OCI-LY7 (cell line): Measurements from ENCODE around the gene NODAL. TPM values are rescaled to one million over a fixed set of nuclear protein-coding genes. Genes with fewer than 3 reads are reported as not detected.

Experiments used
- BruUV-seq: library from RNA; stranded (reverse); fragments of 400-500 nt; replicated peaks from 2 replicates; lab custom pipeline; 2021; lab: Mats Ljungman, UMichigan
- CTCF ChIA-PET: fragments of 300-600 bp; sonication (Branson Sonifier 250); formaldehyde crosslinking; loops from one replicate; lab custom pipeline; 2022; ENCODE audit warnings: antibody characterized with exemption; ENCODE audit not compliant: unreplicated experiment; lab: Charles Lee
- POLR2A ChIA-PET: fragments of 300-600 bp; sonication (Branson Sonifier 250); formaldehyde crosslinking; loops from one replicate; lab custom pipeline; 2022; ENCODE audit warnings: antibody characterized with exemption; lab: Charles Lee
- DNase-seq: peaks from one replicate; pipeline ENCODE4 v3.0.0-alpha.2; 2015; ENCODE audit warnings: low spot score
- H2AFZ ChIP-seq: fragments of 200-600 bp; sonication (generic), shearing (Covaris generic); 2 replicates; pipeline ENCODE4 v1.6.1; 2014; ENCODE audit warnings: mild to moderate bottlenecking, antibody characterized with exemption, low read length, moderate library complexity
- H3K27ac ChIP-seq: fragments of 200-600 bp; sonication (generic); 2 replicates; pipeline ENCODE4 v1.5.1; 2014; ENCODE audit warnings: mixed run types, low read depth, mild to moderate bottlenecking, moderate library complexity, low read length, inconsistent platforms; ENCODE audit not compliant: poor library complexity, severe bottlenecking
- H3K36me3 ChIP-seq: fragments of 200-600 bp; sonication (generic); 2 replicates; pipeline ENCODE4 v1.6.1; 2014; ENCODE audit warnings: mild to moderate bottlenecking, antibody characterized with exemption, low read length, moderate library complexity, mixed read lengths; ENCODE audit not compliant: insufficient read depth
- H3K4me1 ChIP-seq: fragments of 200-600 bp; sonication (generic); 2 replicates; pipeline ENCODE4 v1.5.1; 2014; ENCODE audit warnings: mild to moderate bottlenecking, low read length; ENCODE audit not compliant: insufficient read depth, poor library complexity, severe bottlenecking
- H3K4me2 ChIP-seq: fragments of 200-600 bp; sonication (generic); 2 replicates; pipeline ENCODE4 v1.6.1; 2014; ENCODE audit warnings: mild to moderate bottlenecking, low read length
- H3K4me3 ChIP-seq: fragments of 200-600 bp; sonication (generic); 2 replicates; pipeline ENCODE4 v1.5.1; 2014; ENCODE audit warnings: mild to moderate bottlenecking, low read depth, low read length; ENCODE audit not compliant: poor library complexity, severe bottlenecking
- H3K79me2 ChIP-seq: fragments of 200-600 bp; sonication (generic); 2 replicates; pipeline ENCODE4 v1.6.1; 2016; ENCODE audit warnings: low read depth, mild to moderate bottlenecking, low read length, moderate library complexity, mixed read lengths; ENCODE audit not compliant: insufficient read depth
- H3K9me2 ChIP-seq: fragments of 200-600 bp; sonication (generic); 2 replicates; pipeline ENCODE4 v1.6.1; 2016; ENCODE audit warnings: mild to moderate bottlenecking, low read length, mixed read lengths; ENCODE audit not compliant: insufficient read depth
- H3K9me3 ChIP-seq: fragments of 200-600 bp; sonication (generic); 2 replicates; pipeline ENCODE4 v1.6.1; 2014; ENCODE audit warnings: mild to moderate bottlenecking, mixed run types, low read length, mixed read lengths
- H4K20me1 ChIP-seq: fragments of 200-600 bp; sonication (generic); 2 replicates; pipeline ENCODE4 v1.6.1; 2014; ENCODE audit warnings: mild to moderate bottlenecking, antibody characterized with exemption, low read length, moderate library complexity, mixed read lengths; ENCODE audit not compliant: insufficient read depth
- CTCF ChIP-seq: fragments of 200-600 bp; sonication (generic); conservative IDR thresholded peaks from 2 replicates; pipeline ENCODE4 v1.5.1; 2014; ENCODE audit warnings: mild to moderate bottlenecking, antibody characterized with exemption, low read length, moderate library complexity, mixed read lengths
- EZH2phosphoT487 ChIP-seq: fragments of 200-600 bp; sonication (generic); IDR thresholded peaks from 2 replicates; pipeline ENCODE4 v1.6.1; 2018; ENCODE audit warnings: low read depth, borderline replicate concordance, mild to moderate bottlenecking, mixed run types, antibody characterized with exemption, low read length, moderate library complexity, mixed read lengths
- intact Hi-C: fragments of 100-400 bp; cut with micrococcal nuclease; formaldehyde crosslinking; loops from one replicate; pipeline ENCODE4 v1.10.0; 2022; ENCODE audit not compliant: unreplicated experiment
- total RNA-seq, 2 experiments: library from RNA; depleted of rRNA in 1 of 2; stranded (reverse); fragments of >200 nt in 1 of 2; shearing (Covaris generic) in 1 of 2; gene quantifications; 2 replicates each; pipeline ENCODE4 v1.2.3, GENCODE V29; 2014 to 2022

Gene NODAL
- total RNA-seq, 2 experiments from 2014 or later = not detected

DNA sequence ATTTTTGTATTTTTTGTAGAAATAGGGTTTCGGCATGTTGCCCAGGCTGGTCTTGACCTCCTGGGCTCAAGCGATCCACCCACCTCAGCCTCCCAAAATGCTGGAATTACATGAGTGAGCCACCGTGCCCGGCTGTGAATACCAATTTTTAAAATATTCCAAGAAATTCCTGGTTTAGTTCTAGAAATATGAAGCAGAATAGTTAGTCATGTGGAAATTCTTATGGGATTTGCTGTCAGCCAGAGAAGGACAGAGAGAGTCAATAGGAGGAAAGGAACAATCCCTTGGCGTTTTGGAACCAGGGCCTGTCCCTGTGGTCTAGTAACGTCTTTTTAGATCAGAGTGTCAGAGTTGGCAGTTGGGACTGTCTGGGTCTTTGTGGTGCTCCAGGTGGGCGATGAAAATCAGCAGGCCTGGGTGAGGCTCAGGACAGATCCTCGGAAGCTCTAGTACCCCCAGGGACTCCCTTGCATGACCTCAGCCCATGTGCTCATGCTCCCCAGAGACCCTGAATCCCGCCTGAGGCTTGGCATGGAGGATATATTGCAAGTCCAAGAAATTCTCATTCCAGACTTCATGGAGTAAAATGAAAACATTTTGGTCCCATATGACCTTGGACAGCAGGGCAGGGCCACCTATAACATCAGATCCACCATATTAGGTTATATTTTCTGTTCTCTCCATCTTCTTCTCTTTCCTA, 7.8 kb downstream of the NODAL start:
- H3K9me2 ChIP-seq = no peaks in the 10 kb centered on the region
- ChIA-PET POLR2A (interaction anchor here (0.8 to 1.1 kb wide), 2 partner anchors 21 to 28 kb away, joined by 3 read pairs; no protein-coding TSS in a partner anchor), CTCF (no interaction called here)
- no peak overlapping the region for H3K27ac ChIP-seq
- no peaks in the 10 kb centered on the region for H3K4me1 ChIP-seq
- BruUV-seq = no TSS peak
- no peak for TF ChIP-seq CTCF
- no peak for TF ChIP-seq EZH2phosphoT487
- H2AFZ ChIP-seq = no peak overlapping the region
- no peak overlapping the region for H3K4me2 ChIP-seq
- no peaks in the 10 kb centered on the region for H4K20me1 ChIP-seq
- intact Hi-C loops = no loop called here
- H3K36me3 ChIP-seq = peaks cover 16% of the 10 kb centered on the region
- H3K9me3 ChIP-seq = no peaks in the 10 kb centered on the region
- H3K4me3 ChIP-seq = no peak overlapping the region
- H3K79me2 ChIP-seq = no peaks in the 10 kb centered on the region
- DNase-seq = no peak

DNA sequence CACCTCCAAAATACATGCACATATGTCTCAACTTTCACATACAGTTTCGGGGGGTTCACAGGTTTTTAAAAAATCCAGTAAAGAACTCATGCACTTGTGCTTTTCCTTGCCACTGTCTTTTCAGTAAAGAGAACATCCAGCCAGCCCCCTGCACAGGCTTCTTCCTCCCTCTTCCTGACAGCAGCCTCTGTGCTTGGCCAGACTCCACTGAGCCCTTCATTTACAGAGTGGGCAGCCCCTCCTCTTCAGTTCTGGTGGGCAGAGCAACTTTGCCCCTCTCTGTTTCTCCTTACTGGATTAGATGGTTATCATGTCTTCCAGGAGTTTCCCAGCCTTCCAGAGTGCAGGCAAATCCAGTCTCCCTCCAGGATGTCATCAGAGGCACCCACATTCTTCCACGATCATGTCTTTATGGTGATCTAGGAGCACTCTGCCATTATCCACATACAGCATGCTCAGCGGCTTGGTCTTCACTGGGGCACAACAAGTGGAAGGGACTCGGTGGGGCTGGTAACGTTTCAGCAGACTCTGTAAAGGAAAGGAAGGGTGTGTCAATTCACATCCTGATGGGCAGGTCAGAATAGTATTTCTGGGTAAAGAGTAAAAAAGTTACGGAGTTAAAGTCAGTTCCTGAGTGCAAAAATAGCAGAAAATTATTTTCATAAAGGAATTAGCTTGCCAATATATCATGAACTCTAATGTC, 8.8 kb downstream of the NODAL start:
- Histone ChIP-seq H3K79me2 (no peaks in the 10 kb centered on the region), H3K36me3 (peaks cover 21% of the 10 kb centered on the region), H4K20me1 (no peaks in the 10 kb centered on the region), H3K4me3 (no peak overlapping the region), H3K9me3 (no peaks in the 10 kb centered on the region), H2AFZ (no peak overlapping the region), H3K27ac (no peak overlapping the region), H3K4me1 (no peaks in the 10 kb centered on the region), H3K4me2 (no peak overlapping the region), H3K9me2 (no peaks in the 10 kb centered on the region)
- no TSS peak for BruUV-seq
- intact Hi-C loops = no loop called here
- TF ChIP-seq CTCF = no peak
- no peak for TF ChIP-seq EZH2phosphoT487
- POLR2A ChIA-PET = interaction anchor here (1.1 kb wide), 1 partner anchor 27 kb away, joined by 3 read pairs; no protein-coding TSS in a partner anchor
- CTCF ChIA-PET = no interaction called here
- DNase-seq = no peak
